Left lung (tissue), 10 donors: Measurements from ENCODE around the gene RAP1GAP2. TPM values are rescaled to one million over a fixed set of nuclear protein-coding genes. Genes with fewer than 3 reads are reported as not detected.

Experiments used
- ATAC-seq: fragments of 200-7000 bp; cut with Tn5 transposase; one replicate; pipeline ENCODE4 v1.9.1; 2020; ENCODE audit warnings: moderate library complexity
- DNase-seq, 4 donors: peaks; one replicate each; pipeline ENCODE4 v3.0.0-alpha.2; 2013 to 2020
- H3K27ac ChIP-seq, 2 donors: fragments of 200-600 bp; sonication (generic) in 1 of 2; one replicate each; pipeline versions ENCODE4 v1.5.0 to v1.8.0; 2020 to 2021
- H3K27me3 ChIP-seq, 2 donors: fragments of 200-600 bp; sonication (generic) in 1 of 2; one replicate each; pipeline versions ENCODE4 v1.5.0 to v1.8.0; 2020 to 2021
- H3K36me3 ChIP-seq, 2 donors: fragments of 200-600 bp; sonication (generic) in 1 of 2; one replicate each; pipeline versions ENCODE4 v1.5.0 to v1.8.0; 2020 to 2021
- H3K4me1 ChIP-seq, 2 donors: fragments of 200-600 bp; one replicate each; pipeline ENCODE4 v1.8.0; 2021
- H3K4me3 ChIP-seq, 2 donors: fragments of 200-600 bp; sonication (generic) in 1 of 2; one replicate each; pipeline versions ENCODE4 v1.5.0 to v1.8.0; 2020 to 2021; ENCODE audit warnings: mild to moderate bottlenecking in 1 of 2
- H3K9me3 ChIP-seq, 2 donors: fragments of 200-600 bp; sonication (generic) in 1 of 2; one replicate each; pipeline versions ENCODE4 v1.5.0 to v1.8.0; 2020 to 2021
- intact Hi-C, 2 donors: fragments of 100-400 bp; cut with DNase I; formaldehyde crosslinking; loops; one replicate each; pipeline versions ENCODE4 v1.11.2 to v1.14.2; 2022
- polyA plus RNA-seq, 6 donors: library from polyadenylated mRNA; unstranded; fragments of 120-200 nt; gene quantifications; one replicate each; pipeline ENCODE4 v1.2.1, GENCODE V29; 2013; ENCODE audit not compliant: insufficient read length in 6 of 6
- total RNA-seq, 2 donors: library from RNA; stranded (reverse); fragmentation: NEBNext Ultra II Directional; extraction: Animal tissue kit (Norgen Biotek cat#: 25700); gene quantifications; one replicate each; pipeline ENCODE4 v1.2.1, GENCODE V29; 2021
- TF ChIP-seq, protein P1 (sequence below), 2 donors: fragments of 200-600 bp; sonication (generic) in 1 of 2; IDR thresholded peaks; one replicate each; pipeline versions ENCODE4 v1.5.0 to v1.8.0; 2021; ENCODE audit warnings: antibody characterized with exemption in 2 of 2
- donor health status: DM: no; HTN: yes; CAD: no.
- donor health status: DM: no; HTN: no; CAD: no.

The RAP1GAP2 gene
- total and polyA plus RNA-seq, 8 donors = 8.0 to 14.5 (median 9.7) TPM

DNA sequence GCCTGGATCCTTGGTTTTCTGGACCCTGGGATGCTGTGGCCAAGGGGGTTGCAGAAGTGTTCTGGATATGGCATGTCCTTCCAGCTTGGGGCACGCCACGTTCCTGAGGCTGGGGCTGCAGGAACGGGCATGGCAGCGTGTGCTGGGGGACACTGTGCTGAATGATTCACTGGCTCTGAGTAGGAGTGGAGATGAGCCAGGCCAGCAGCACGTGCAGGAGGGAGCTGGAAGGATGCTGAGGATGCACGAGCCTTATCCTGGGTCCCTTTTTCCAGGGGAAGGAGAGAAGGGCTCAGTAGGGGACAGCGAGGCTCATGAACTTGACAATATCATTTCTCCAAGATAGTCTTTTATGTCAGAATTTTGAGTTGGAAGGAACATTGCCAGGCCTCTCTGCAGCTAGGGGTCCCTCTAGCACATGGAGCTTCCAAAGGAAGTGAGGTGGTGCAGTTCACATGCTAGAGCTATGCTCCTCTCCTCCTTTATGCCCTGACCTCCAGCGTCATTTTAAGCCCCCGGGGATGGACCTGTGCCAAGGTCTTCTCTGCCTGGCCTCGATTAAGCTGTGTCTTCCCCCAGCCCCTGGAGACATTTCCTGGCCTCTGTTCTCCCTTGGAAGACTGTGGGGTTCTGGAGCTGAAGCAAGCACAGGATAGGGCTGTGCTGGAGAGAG, 141.2 kb downstream of the RAP1GAP2 start:
- no peak overlapping the region for H3K27ac ChIP-seq
- intact Hi-C loops = no loop called here
- ATAC-seq = no peak
- DNase-seq = peak in 1 of 4 donors; percentile 43
- TF ChIP-seq, protein P1, sequence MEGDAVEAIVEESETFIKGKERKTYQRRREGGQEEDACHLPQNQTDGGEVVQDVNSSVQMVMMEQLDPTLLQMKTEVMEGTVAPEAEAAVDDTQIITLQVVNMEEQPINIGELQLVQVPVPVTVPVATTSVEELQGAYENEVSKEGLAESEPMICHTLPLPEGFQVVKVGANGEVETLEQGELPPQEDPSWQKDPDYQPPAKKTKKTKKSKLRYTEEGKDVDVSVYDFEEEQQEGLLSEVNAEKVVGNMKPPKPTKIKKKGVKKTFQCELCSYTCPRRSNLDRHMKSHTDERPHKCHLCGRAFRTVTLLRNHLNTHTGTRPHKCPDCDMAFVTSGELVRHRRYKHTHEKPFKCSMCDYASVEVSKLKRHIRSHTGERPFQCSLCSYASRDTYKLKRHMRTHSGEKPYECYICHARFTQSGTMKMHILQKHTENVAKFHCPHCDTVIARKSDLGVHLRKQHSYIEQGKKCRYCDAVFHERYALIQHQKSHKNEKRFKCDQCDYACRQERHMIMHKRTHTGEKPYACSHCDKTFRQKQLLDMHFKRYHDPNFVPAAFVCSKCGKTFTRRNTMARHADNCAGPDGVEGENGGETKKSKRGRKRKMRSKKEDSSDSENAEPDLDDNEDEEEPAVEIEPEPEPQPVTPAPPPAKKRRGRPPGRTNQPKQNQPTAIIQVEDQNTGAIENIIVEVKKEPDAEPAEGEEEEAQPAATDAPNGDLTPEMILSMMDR (IDR thresholded peaks at IDR 0.05) = no peak
- peaks cover 0 to 12% of the 10 kb centered on the region in 2 donors for H3K4me1 ChIP-seq
- H3K9me3 ChIP-seq = no peaks in the 10 kb centered on the region
- H3K27me3 ChIP-seq = peaks cover 0 to 27% of the 10 kb centered on the region in 2 donors
- H3K36me3 ChIP-seq = no peaks in the 10 kb centered on the region
- no peak overlapping the region for H3K4me3 ChIP-seq

DNA sequence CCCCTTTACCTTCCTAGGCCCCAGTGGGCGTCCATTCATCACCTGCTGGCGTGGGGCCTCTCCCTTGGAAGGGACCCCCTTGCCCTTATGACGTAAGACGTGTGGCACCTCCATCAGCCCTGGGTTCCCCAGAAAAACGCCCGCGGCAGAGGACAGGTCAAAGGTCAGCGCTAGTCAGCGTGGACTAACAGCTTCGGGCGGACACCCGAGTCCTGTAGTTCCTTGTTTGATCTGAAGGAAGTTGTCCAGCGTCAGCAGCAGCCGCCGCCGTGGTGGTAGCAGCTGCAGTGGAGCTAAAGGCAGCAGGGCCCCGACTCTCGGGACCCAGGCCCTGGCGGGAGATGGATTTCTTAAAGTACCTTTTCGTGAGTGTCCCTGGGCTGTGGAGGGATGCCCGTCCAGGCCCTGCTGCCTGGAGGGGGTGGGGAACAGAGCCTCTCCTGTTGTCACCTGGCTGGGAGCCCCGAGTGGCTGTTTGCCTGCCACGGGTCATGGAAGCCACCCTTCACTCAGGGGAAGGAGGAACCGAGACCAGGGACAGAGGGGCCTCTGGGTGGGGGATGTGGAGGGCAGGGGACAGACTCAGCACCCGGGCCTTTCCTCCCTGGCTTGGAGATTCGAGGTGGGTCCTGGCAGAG, 143.6 kb downstream of the RAP1GAP2 start:
- Histone ChIP-seq H3K4me1 (peaks cover 0 to 28% of the 10 kb centered on the region in 2 donors), H3K9me3 (no peaks in the 10 kb centered on the region), H3K36me3 (no peaks in the 10 kb centered on the region), H3K27ac (no peak overlapping the region), H3K4me3 (no peak overlapping the region), H3K27me3 (peaks cover 0 to 27% of the 10 kb centered on the region in 2 donors)
- intact Hi-C loops = no loop called here
- TF ChIP-seq, protein P1 (IDR thresholded peaks at IDR 0.05) = no peak
- DNase-seq (peak in 1 of 4 donors; percentile 76), ATAC-seq (peak; percentile 25)

DNA sequence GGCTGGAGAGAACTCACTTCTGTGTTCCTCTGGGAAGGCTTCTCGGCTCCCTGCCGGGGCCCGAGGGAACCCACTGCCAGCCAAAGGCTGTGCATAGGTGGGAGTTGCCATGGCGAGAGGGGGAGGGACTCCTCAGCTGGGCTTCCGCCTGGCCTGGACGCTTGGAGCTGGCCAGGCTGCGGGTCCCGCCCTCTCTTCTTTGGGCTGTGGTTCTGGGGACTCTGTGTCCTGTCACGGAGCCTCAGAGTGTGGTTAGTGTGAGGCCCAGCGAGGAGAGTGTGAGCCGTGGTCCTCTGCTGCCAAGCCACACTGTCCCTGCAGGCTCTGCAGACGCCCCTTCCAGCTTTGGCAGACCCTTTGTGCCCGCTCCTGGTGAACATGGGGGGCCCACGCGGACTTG, 144.1 kb downstream of the RAP1GAP2 start:
- peaks cover 0 to 27% of the 10 kb centered on the region in 2 donors for H3K27me3 ChIP-seq
- TF ChIP-seq, protein P1 (IDR thresholded peaks at IDR 0.05) = no peak
- ATAC-seq = peak; percentile 29

DNA sequence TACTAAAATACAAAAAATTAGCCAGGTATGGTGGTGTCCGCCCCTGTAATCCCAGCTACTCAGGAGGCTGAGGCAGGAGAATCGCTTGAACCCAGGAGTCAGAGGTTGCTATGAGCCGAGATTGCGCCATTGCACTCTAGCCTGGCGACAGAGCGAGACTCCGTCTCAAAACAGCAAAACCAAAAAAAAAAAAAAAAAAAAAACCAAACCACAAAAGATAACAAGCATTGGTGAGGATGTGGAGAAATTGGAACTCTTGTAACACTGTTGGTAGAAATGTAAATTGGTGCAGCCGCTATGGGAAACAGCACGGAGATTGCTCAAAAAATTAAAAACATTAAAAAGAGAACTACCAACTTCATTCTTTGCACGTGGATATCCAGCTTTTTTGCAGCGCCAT, 147.7 kb downstream of the RAP1GAP2 start:
- Histone ChIP-seq H3K9me3 (no peaks in the 10 kb centered on the region), H3K4me1 (peaks cover 0 to 23% of the 10 kb centered on the region in 2 donors), H3K4me3 (no peak overlapping the region), H3K36me3 (no peaks in the 10 kb centered on the region), H3K27me3 (peaks cover 0 to 18% of the 10 kb centered on the region in 2 donors), H3K27ac (peak overlapping the region in 1 of 2 donors; percentile 59)
- DNase-seq (no peak), ATAC-seq (no peak)
- TF ChIP-seq, protein P1 (IDR thresholded peaks at IDR 0.05) = no peak
- intact Hi-C loops = no loop called here

More for the DNA sequence above, 144.1 kb downstream of the RAP1GAP2 start:
- H3K27ac ChIP-seq = no peak overlapping the region
- H3K4me1 ChIP-seq = peaks cover 0 to 26% of the 10 kb centered on the region in 2 donors
- peak in 2 of 4 donors; percentile 26 to 61 for DNase-seq
- H3K9me3 ChIP-seq = no peaks in the 10 kb centered on the region
- no peaks in the 10 kb centered on the region for H3K36me3 ChIP-seq
- no peak overlapping the region for H3K4me3 ChIP-seq
- intact Hi-C loops = no loop called here

DNA sequence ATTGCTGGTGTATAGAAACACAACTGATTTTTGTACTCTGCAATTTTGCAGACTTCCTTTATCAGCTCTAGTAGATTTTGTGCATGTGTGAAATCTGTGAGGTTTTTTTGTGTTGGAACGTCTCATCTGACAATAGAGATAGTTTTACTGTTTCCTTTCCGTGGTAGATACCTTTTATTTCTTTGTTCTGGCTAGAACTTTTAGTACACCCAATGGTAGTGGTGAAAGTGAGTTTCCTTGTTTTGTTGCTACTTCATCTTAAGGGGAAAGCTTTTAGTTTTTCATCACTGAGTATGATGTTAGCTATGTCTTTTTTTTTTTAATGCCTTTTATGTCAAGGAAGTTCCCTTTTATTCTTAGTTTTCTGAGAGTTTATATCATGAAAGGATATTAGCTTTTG, 149.1 kb downstream of the RAP1GAP2 start:
- Histone ChIP-seq H3K27ac (no peak overlapping the region), H3K27me3 (peaks cover 0 to 8% of the 10 kb centered on the region in 2 donors), H3K36me3 (no peaks in the 10 kb centered on the region), H3K4me3 (no peak overlapping the region), H3K9me3 (no peaks in the 10 kb centered on the region), H3K4me1 (peaks cover 0 to 18% of the 10 kb centered on the region in 2 donors)
- DNase-seq (no peak), ATAC-seq (no peak)
- intact Hi-C loops = no loop called here
- TF ChIP-seq, protein P1 (IDR thresholded peaks at IDR 0.05) = no peak
